IMR-90 (cell line): ENCODE data around the gene AKT2.

ENCODE experiments used
- BHLHE40 ChIP-seq: fragments of 150-350 bp; IDR thresholded peaks from 2 replicates; pipeline ENCODE4 v1.6.1; 2016; ENCODE audit warnings: mild to moderate bottlenecking, low read depth, low read length
- CEBPB ChIP-seq: IDR thresholded peaks from 2 replicates; pipeline ENCODE4 v1.6.1; 2012; ENCODE audit warnings: low read depth, low read length, improper control_type of control experiment
- FOS ChIP-seq: fragments of 150-350 bp; IDR thresholded peaks from 2 replicates; pipeline ENCODE4 v1.6.1; 2016; ENCODE audit warnings: low read depth, low read length
- MAFK ChIP-seq: IDR thresholded peaks from 2 replicates; pipeline ENCODE4 v1.6.1; 2012; ENCODE audit warnings: low read depth, low read length, improper control_type of control experiment
- MAZ ChIP-seq: IDR thresholded peaks from 2 replicates; pipeline ENCODE4 v1.6.1; 2012; ENCODE audit warnings: low read depth, mild to moderate bottlenecking, low read length, improper control_type of control experiment, moderate library complexity, borderline replicate concordance
- MXI1 ChIP-seq: IDR thresholded peaks from 2 replicates; pipeline ENCODE4 v1.6.1; 2012; ENCODE audit warnings: low read depth, mild to moderate bottlenecking, low read length, moderate library complexity, borderline replicate concordance
- POLR2A ChIP-seq: IDR thresholded peaks from 2 replicates; pipeline ENCODE4 v1.6.1; 2012; ENCODE audit warnings: mild to moderate bottlenecking, low read depth, low read length
- RAD21 ChIP-seq: IDR thresholded peaks from 2 replicates; pipeline ENCODE4 v1.6.1; 2012; ENCODE audit warnings: low read length, improper control_type of control experiment
- RCOR1 ChIP-seq: IDR thresholded peaks from 2 replicates; pipeline ENCODE4 v1.6.1; 2012; ENCODE audit warnings: mild to moderate bottlenecking, low read length, improper control_type of control experiment; ENCODE audit not compliant: insufficient replicate concordance
- RFX5 ChIP-seq: IDR thresholded peaks from 2 replicates; pipeline ENCODE4 v1.8.0; 2012; ENCODE audit warnings: low read depth, mild to moderate bottlenecking, low read length, moderate library complexity
- SMC3 ChIP-seq: fragments of 150-350 bp; IDR thresholded peaks from 2 replicates; pipeline ENCODE4 v1.6.1; 2016; ENCODE audit warnings: low read depth, mild to moderate bottlenecking, antibody characterized with exemption, low read length, moderate library complexity
- TF ChIP-seq, protein P1 (sequence below): conservative IDR thresholded peaks from 2 replicates; pipeline ENCODE4 v1.5.1; 2012; ENCODE audit warnings: mild to moderate bottlenecking, low read depth, low read length, improper control_type of control experiment

DNA sequence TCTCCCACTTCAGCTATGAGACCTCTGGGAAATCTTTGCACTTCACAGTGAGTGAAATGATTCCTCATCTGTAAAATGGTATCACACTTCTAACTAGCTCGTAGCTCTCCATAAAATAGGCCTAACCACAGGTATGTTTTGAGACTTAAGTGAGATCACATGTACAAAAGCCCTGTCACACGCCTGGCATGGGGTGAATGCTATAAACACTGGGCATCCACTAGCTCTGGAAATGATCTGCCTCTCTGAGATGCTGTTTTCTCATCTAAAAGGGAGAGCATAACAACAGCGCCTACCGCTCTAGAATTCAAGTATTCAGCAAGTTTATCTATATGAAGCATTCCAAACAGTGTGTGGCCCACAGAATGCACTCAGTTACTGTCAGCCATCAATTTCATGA, 2.2 kb downstream of the AKT2 start:
- TF ChIP-seq RAD21 (no peak), POLR2A (no peak), MAZ (no peak), SMC3 (no peak), MXI1 (no peak), RFX5 (no peak), BHLHE40 (no peak), RCOR1 (no peak), CEBPB (no peak), MAFK (no peak), FOS (no peak)
- TF ChIP-seq, protein P1, sequence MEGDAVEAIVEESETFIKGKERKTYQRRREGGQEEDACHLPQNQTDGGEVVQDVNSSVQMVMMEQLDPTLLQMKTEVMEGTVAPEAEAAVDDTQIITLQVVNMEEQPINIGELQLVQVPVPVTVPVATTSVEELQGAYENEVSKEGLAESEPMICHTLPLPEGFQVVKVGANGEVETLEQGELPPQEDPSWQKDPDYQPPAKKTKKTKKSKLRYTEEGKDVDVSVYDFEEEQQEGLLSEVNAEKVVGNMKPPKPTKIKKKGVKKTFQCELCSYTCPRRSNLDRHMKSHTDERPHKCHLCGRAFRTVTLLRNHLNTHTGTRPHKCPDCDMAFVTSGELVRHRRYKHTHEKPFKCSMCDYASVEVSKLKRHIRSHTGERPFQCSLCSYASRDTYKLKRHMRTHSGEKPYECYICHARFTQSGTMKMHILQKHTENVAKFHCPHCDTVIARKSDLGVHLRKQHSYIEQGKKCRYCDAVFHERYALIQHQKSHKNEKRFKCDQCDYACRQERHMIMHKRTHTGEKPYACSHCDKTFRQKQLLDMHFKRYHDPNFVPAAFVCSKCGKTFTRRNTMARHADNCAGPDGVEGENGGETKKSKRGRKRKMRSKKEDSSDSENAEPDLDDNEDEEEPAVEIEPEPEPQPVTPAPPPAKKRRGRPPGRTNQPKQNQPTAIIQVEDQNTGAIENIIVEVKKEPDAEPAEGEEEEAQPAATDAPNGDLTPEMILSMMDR, result no peak
